OCI-LY1 (cell line): Measurements from ENCODE around the gene PDE9A.
"Not testable (repeated sequence)": the region's sequence is repeated elsewhere in the genome, so short reads cannot be mapped to it uniquely, and the experiment has no call there.

ENCODE experiments used
- H2AFZ ChIP-seq: fragments of 200-600 bp; sonication (generic), shearing (Covaris generic); 2 replicates; pipeline ENCODE4 v1.6.0; 2014; ENCODE audit warnings: antibody characterized with exemption, mild to moderate bottlenecking, low read length
- H3F3A ChIP-seq: fragments of 200-600 bp; sonication (generic), shearing (Covaris generic); 2 replicates; pipeline ENCODE4 v1.6.0; 2014; ENCODE audit warnings: mild to moderate bottlenecking, antibody characterized with exemption, low read length, moderate library complexity; ENCODE audit not compliant: insufficient read depth
- H3K27ac ChIP-seq: fragments of 200-600 bp; sonication (generic); 2 replicates; pipeline ENCODE4 v1.5.1; 2014; ENCODE audit warnings: low read length, mixed run types, mild to moderate bottlenecking, low read depth; ENCODE audit not compliant: poor library complexity, severe bottlenecking
- H3K27me3 ChIP-seq: fragments of 200-600 bp; sonication (generic); 2 replicates; pipeline ENCODE4 v1.6.0; 2014; ENCODE audit warnings: antibody characterized with exemption, mild to moderate bottlenecking, low read length, moderate library complexity; ENCODE audit not compliant: insufficient read depth
- H3K36me3 ChIP-seq: fragments of 200-600 bp; sonication (generic); 2 replicates; pipeline ENCODE4 v1.6.1; 2014; ENCODE audit warnings: mild to moderate bottlenecking, antibody characterized with exemption, low read length, moderate library complexity, mixed read lengths; ENCODE audit not compliant: insufficient read depth
- H3K4me1 ChIP-seq: fragments of 200-600 bp; sonication (generic); 2 replicates; pipeline ENCODE4 v1.5.1; 2014; ENCODE audit warnings: mild to moderate bottlenecking, low read length, moderate library complexity; ENCODE audit not compliant: insufficient read depth, severe bottlenecking
- H3K4me2 ChIP-seq: fragments of 200-600 bp; sonication (generic), shearing (Covaris generic); 2 replicates; pipeline ENCODE4 v1.6.1; 2014; ENCODE audit warnings: low read length
- H3K4me3 ChIP-seq: fragments of 200-600 bp; sonication (generic); 2 replicates; pipeline ENCODE4 v1.5.1; 2014; ENCODE audit warnings: low read length, low read depth, mild to moderate bottlenecking, mixed read lengths; ENCODE audit not compliant: poor library complexity, severe bottlenecking
- H3K79me2 ChIP-seq: fragments of 200-600 bp; shearing (Covaris generic); 2 replicates; pipeline ENCODE4 v1.6.1; 2016; ENCODE audit warnings: mixed run types, low read length, mixed read lengths; ENCODE audit not compliant: insufficient read depth
- H3K9ac ChIP-seq: fragments of 200-600 bp; sonication (generic), shearing (Covaris generic); 2 replicates; pipeline ENCODE4 v1.6.1; 2014; ENCODE audit warnings: mild to moderate bottlenecking, low read length, mixed read lengths
- H3K9me2 ChIP-seq: fragments of 200-600 bp; sonication (generic), shearing (Covaris generic); 2 replicates; pipeline ENCODE4 v1.6.1; 2014; ENCODE audit warnings: low read depth, mild to moderate bottlenecking, low read length, mixed read lengths
- H3K9me3 ChIP-seq: fragments of 200-600 bp; shearing (Covaris generic); 2 replicates; pipeline ENCODE4 v1.6.1; 2014; ENCODE audit warnings: low read length, mixed read lengths
- H4K20me1 ChIP-seq: fragments of 200-600 bp; sonication (generic), shearing (Covaris generic); 2 replicates; pipeline ENCODE4 v1.6.0; 2016; ENCODE audit warnings: mild to moderate bottlenecking, low read length; ENCODE audit not compliant: insufficient read depth
- CTCF ChIP-seq: fragments of 200-600 bp; sonication (generic), shearing (Covaris generic); IDR thresholded peaks from 2 replicates; pipeline ENCODE4 v1.5.1; 2017; ENCODE audit warnings: mild to moderate bottlenecking, antibody characterized with exemption, low read length, moderate library complexity, mixed read lengths
- EZH2 ChIP-seq: fragments of 200-600 bp; sonication (generic), shearing (Covaris generic); IDR thresholded peaks from 2 replicates; pipeline ENCODE4 v1.8.0; 2017; ENCODE audit warnings: borderline replicate concordance, mixed run types, mild to moderate bottlenecking, antibody characterized with exemption, low read length, moderate library complexity, mixed read lengths

The PDE9A gene

GRCh38 chr21:42707207-42707830 lies 53.9 kb downstream of the PDE9A start:
- Histone ChIP-seq H3K4me2 (no peak overlapping the region), H3K9me2 (no peaks in the 10 kb centered on the region), H3F3A (no peaks in the 10 kb centered on the region)

GRCh38 chr21:42708107-42708506 lies 54.7 kb downstream of the PDE9A start:
- Histone ChIP-seq H2AFZ (no peak overlapping the region), H3K79me2 (no peaks in the 10 kb centered on the region), H3K4me2 (no peak overlapping the region), H3K36me3 (no peaks in the 10 kb centered on the region), H4K20me1 (no peaks in the 10 kb centered on the region), H3K27me3 (no peaks in the 10 kb centered on the region), H3K9ac (no peak overlapping the region), H3K27ac (no peak overlapping the region), H3K4me3 (no peak overlapping the region), H3K9me3 (no peaks in the 10 kb centered on the region), H3K9me2 (no peaks in the 10 kb centered on the region), H3K4me1 (no peaks in the 10 kb centered on the region), H3F3A (no peaks in the 10 kb centered on the region)
- no peak for TF ChIP-seq CTCF
- no peak for TF ChIP-seq EZH2

More at GRCh38 chr21:42707207-42707830, 53.9 kb downstream of the PDE9A start:
- no peak overlapping the region for H3K4me3 ChIP-seq
- no peaks in the 10 kb centered on the region for H3K4me1 ChIP-seq
- H3K27ac ChIP-seq, result no peak overlapping the region
- no peaks in the 10 kb centered on the region for H3K79me2 ChIP-seq
- no peaks in the 10 kb centered on the region for H4K20me1 ChIP-seq
- no peak overlapping the region for H3K9ac ChIP-seq
- no peaks in the 10 kb centered on the region for H3K27me3 ChIP-seq
- no peaks in the 10 kb centered on the region for H3K36me3 ChIP-seq
- TF ChIP-seq CTCF (no peak), EZH2 (no peak)
- H3K9me3 ChIP-seq, result no peaks in the 10 kb centered on the region
- no peak overlapping the region for H2AFZ ChIP-seq

- not testable (repeated sequence) for H3K4me2 ChIP-seq, H3K27me3 ChIP-seq, H4K20me1 ChIP-seq, H3K9me3 ChIP-seq, H3K4me1 ChIP-seq, H3K4me3 ChIP-seq, H3F3A ChIP-seq, H3K9ac ChIP-seq, H3K36me3 ChIP-seq, H2AFZ ChIP-seq, H3K9me2 ChIP-seq, H3K27ac ChIP-seq, H3K79me2 ChIP-seq
These were observed 55.5 kb downstream of the PDE9A start for GRCh38 chr21:42708916-42709315.

GRCh38 chr21:42711667-42712066 lies 58.2 kb downstream of the PDE9A start:
- H3K9me3 ChIP-seq, result no peaks in the 10 kb centered on the region
- H2AFZ ChIP-seq, result no peak overlapping the region
- H3K79me2 ChIP-seq, result no peaks in the 10 kb centered on the region
- H3K4me3 ChIP-seq, result no peak overlapping the region
- H3K9me2 ChIP-seq, result no peaks in the 10 kb centered on the region
- no peak overlapping the region for H3K27ac ChIP-seq
- H3K27me3 ChIP-seq, result no peaks in the 10 kb centered on the region
- no peaks in the 10 kb centered on the region for H4K20me1 ChIP-seq
- no peaks in the 10 kb centered on the region for H3K36me3 ChIP-seq
- H3K4me2 ChIP-seq, result no peak overlapping the region
- no peak overlapping the region for H3K9ac ChIP-seq
- H3F3A ChIP-seq, result no peaks in the 10 kb centered on the region
- TF ChIP-seq CTCF (no peak), EZH2 (no peak)
- no peaks in the 10 kb centered on the region for H3K4me1 ChIP-seq

GRCh38 chr21:42715427-42715826 lies 62.0 kb downstream of the PDE9A start:
- not testable (repeated sequence) for H3F3A ChIP-seq, H3K4me3 ChIP-seq, H3K9me2 ChIP-seq, H3K27ac ChIP-seq, H4K20me1 ChIP-seq, H3K79me2 ChIP-seq, H3K4me1 ChIP-seq, H3K9ac ChIP-seq, H2AFZ ChIP-seq, H3K9me3 ChIP-seq, H3K27me3 ChIP-seq, H3K4me2 ChIP-seq, H3K36me3 ChIP-seq
